Measurements from ENCODE around the gene ABCD3.

The ABCD3 gene

GRCh38 chr1:94532077-94532476, 113.9 kb downstream of the ABCD3 start:
- no peaks in the 10 kb centered on the region for H3K9me2 ChIP-seq (replicated peaks; ENCODE audit: low read depth, low read length)
- no peaks in the 10 kb centered on the region for H3F3A ChIP-seq (ENCODE audit: low read depth)
- no peak overlapping the region for H3K4me2 ChIP-seq (ENCODE audit: low read depth, low read length, poor library complexity, severe bottlenecking)
- no peaks in the 10 kb centered on the region for H3K27me3 ChIP-seq (ENCODE audit: insufficient read depth, low read length, poor library complexity, severe bottlenecking)
- H3K9me3 ChIP-seq (ENCODE audit: insufficient read depth, low read depth, low read length): no peaks in the 10 kb centered on the region
- no peak overlapping the region for H2AFZ ChIP-seq (ENCODE audit: low read length)
- no peak for TF ChIP-seq EZH2phosphoT487 (IDR thresholded peaks at IDR 0.05; ENCODE audit: borderline replicate concordance)
- 0 out of 2 replicates have a peak, but pooled peaks have one; percentile 15 for TF ChIP-seq CTCF (conservative IDR thresholded peaks at IDR 0.05; ENCODE audit: low read length)
- H4K20me1 ChIP-seq (ENCODE audit: insufficient read depth, low read length, poor library complexity, severe bottlenecking): no peaks in the 10 kb centered on the region
- H3K4me1 ChIP-seq (ENCODE audit: insufficient read depth, low read length, poor library complexity, severe bottlenecking): no peaks in the 10 kb centered on the region
- no peak overlapping the region for H3K9ac ChIP-seq (ENCODE audit: low read depth, low read length, poor library complexity, severe bottlenecking)
- no peak overlapping the region for H3K4me3 ChIP-seq (ENCODE audit: low read length, poor library complexity, severe bottlenecking)
- H3K79me2 ChIP-seq (ENCODE audit: insufficient read depth, low read length): no peaks in the 10 kb centered on the region
- H3K36me3 ChIP-seq (ENCODE audit: insufficient read depth, low read length): no peaks in the 10 kb centered on the region

- Histone ChIP-seq H3K79me2 (ENCODE audit: insufficient read depth, low read length) (no peaks in the 10 kb centered on the region), H3K4me2 (ENCODE audit: low read depth, low read length, poor library complexity, severe bottlenecking) (no peak overlapping the region), H3K27me3 (ENCODE audit: insufficient read depth, low read length, poor library complexity, severe bottlenecking) (no peaks in the 10 kb centered on the region), H3K9me3 (ENCODE audit: insufficient read depth, low read depth, low read length) (no peaks in the 10 kb centered on the region), H4K20me1 (ENCODE audit: insufficient read depth, low read length, poor library complexity, severe bottlenecking) (no peaks in the 10 kb centered on the region), H3K9me2 (replicated peaks; ENCODE audit: low read depth, low read length) (no peaks in the 10 kb centered on the region), H3K9ac (ENCODE audit: low read depth, low read length, poor library complexity, severe bottlenecking) (no peak overlapping the region), H3K4me3 (ENCODE audit: low read length, poor library complexity, severe bottlenecking) (no peak overlapping the region), H3K4me1 (ENCODE audit: insufficient read depth, low read length, poor library complexity, severe bottlenecking) (peaks cover 18% of the 10 kb centered on the region), H3K36me3 (ENCODE audit: insufficient read depth, low read length) (no peaks in the 10 kb centered on the region), H3F3A (ENCODE audit: low read depth) (no peaks in the 10 kb centered on the region), H2AFZ (ENCODE audit: low read length) (no peak overlapping the region)
- no peak for TF ChIP-seq EZH2phosphoT487 (IDR thresholded peaks at IDR 0.05; ENCODE audit: borderline replicate concordance)
- TF ChIP-seq CTCF (conservative IDR thresholded peaks at IDR 0.05; ENCODE audit: low read length): no peak
These were observed 116.9 kb downstream of the ABCD3 start for GRCh38 chr1:94535095-94535494.

DNA sequence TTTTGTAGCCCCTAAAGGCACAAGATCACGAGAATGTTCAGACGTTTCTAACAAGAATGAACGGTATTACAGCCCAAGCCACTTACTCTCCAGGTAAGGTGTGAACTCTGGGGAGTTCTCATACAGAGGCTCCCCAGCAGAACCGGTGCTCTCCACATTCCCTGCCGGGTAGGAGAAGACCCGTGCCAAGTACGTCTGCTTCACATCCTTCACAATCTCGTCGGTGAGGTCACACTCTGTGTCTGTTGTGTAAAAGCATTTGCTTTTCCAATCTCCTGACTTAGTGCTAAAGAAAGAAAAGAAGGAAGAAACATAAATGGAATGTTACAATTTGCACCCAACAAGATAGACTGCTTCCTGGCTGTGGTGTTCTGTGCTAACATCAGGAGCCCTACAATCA, 117.7 kb downstream of the ABCD3 start:
- no peaks in the 10 kb centered on the region for H3K9me2 ChIP-seq (replicated peaks; ENCODE audit: low read depth, low read length)
- H3K4me2 ChIP-seq (ENCODE audit: low read depth, low read length, poor library complexity, severe bottlenecking): no peak overlapping the region
- TF ChIP-seq EZH2phosphoT487 (IDR thresholded peaks at IDR 0.05; ENCODE audit: borderline replicate concordance): no peak
- no peak for TF ChIP-seq CTCF (conservative IDR thresholded peaks at IDR 0.05; ENCODE audit: low read length)
- H3F3A ChIP-seq (ENCODE audit: low read depth): no peaks in the 10 kb centered on the region
- peaks cover 26% of the 10 kb centered on the region for H3K4me1 ChIP-seq (ENCODE audit: insufficient read depth, low read length, poor library complexity, severe bottlenecking)
- H3K9me3 ChIP-seq (ENCODE audit: insufficient read depth, low read depth, low read length): no peaks in the 10 kb centered on the region
- H4K20me1 ChIP-seq (ENCODE audit: insufficient read depth, low read length, poor library complexity, severe bottlenecking): no peaks in the 10 kb centered on the region
- no peak overlapping the region for H3K4me3 ChIP-seq (ENCODE audit: low read length, poor library complexity, severe bottlenecking)
- H2AFZ ChIP-seq (ENCODE audit: low read length): no peak overlapping the region
- H3K27me3 ChIP-seq (ENCODE audit: insufficient read depth, low read length, poor library complexity, severe bottlenecking): no peaks in the 10 kb centered on the region
- H3K9ac ChIP-seq (ENCODE audit: low read depth, low read length, poor library complexity, severe bottlenecking): no peak overlapping the region
- H3K79me2 ChIP-seq (ENCODE audit: insufficient read depth, low read length): no peaks in the 10 kb centered on the region
- H3K36me3 ChIP-seq (ENCODE audit: insufficient read depth, low read length): no peaks in the 10 kb centered on the region
